Brain pericyte (primary cell): Measurements from ENCODE around the gene RIMBP2.

ENCODE experiments used
- DNase-seq: peaks from one replicate; pipeline ENCODE4 v3.0.0-alpha.2; 2012; ENCODE audit warnings: low read depth, low spot score

The RIMBP2 gene

GRCh38 chr12:130444986-130445385, 271.1 kb downstream of the RIMBP2 start:
- DNase-seq, result no peak

DNA sequence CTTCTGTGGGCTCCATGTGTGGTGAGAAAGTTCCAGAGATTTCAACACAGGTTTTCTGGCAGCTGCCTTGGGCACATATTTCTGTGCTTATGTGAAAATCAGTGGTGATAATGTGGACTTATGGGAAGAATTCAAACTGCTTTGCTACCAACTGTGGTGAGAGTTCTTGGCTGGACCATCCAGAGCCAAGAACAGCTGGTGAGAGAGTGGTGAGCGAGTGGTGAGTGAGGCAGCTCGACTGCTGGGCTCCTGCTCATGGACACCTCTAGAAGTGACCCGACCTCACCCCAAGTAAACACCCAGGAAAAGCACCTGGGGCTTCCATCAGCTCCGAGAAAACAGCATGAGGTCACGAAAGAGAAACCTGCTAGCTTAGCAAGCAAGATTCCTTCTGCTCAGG, 272.0 kb downstream of the RIMBP2 start:
- DNase-seq, result no peak

GRCh38 chr12:130441771-130442760, 274.0 kb downstream of the RIMBP2 start:
- DNase-seq, result no peak

DNA sequence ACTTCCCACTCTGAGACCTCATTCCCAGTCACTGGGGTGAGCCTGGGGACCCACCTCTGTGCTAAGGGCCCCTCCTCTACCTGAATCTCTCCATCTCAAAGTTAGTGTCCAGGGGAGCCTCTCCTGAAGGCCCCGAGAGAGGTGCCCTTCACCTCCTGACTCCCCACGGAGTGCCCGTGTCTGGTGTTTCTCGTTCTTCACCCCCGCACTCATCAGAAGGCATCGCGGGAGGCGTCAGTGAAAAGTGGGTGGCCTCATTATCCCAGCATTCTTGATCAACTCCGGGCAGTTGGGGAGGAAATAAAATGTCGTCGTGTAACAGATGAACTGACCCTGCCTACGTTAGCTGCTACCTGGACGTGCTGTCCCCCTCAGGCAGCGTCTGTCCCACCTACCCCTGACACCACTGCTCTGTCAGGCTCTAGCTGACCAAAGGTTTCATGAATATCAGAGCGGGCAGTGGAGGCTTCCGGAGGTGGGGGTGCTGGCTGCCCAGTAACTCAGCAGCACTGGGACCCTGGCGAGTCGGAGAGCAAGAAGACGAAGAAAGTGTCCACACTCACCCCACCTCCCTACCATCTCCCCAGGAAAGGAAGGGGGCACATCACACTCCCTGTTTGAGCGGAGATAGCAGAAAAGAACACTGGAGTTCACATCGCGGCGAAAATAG, 275.6 kb downstream of the RIMBP2 start:
- no peak for DNase-seq

DNA sequence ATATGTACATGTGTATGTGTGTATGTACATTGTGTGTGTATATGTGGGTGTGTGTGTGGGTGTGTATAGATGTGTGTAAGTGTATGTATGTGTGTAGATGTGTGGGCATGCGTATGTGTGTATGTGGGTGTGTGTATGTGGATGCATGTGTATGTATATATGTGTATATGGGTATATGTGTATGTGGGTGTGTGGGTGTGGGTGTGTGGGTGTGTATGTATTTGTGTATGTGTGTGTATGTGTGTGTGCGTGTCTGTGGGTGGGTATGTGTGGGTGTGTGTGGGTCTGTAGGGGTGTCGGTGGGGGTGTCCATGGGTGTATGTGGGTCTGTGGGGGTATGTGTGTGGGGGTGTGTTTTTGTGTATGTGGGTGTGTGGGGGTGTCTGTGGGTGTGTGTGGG, 276.8 kb downstream of the RIMBP2 start:
- DNase-seq, result no peak

- no peak for DNase-seq
These were observed 277.4 kb downstream of the RIMBP2 start for GRCh38 chr12:130438711-130439110.

DNA sequence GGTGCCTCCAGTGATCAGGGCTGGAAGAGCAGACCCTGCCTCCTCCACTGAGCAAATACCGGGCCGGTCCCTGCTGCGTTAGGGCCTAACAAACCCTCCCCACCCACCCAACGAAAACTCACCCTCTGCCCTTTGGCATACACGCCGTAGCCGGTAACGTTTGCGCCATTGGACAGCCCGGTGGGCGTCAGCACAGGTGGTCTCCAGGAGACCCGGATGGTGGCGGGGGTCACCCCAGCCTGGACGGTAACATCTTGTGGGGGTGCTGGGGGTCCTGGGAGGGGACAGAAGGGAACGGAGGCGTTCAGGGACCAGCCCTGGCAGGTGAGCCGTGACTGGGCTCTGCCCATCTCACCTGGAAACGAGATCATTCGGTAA, 277.9 kb downstream of the RIMBP2 start:
- DNase-seq, result no peak

DNA sequence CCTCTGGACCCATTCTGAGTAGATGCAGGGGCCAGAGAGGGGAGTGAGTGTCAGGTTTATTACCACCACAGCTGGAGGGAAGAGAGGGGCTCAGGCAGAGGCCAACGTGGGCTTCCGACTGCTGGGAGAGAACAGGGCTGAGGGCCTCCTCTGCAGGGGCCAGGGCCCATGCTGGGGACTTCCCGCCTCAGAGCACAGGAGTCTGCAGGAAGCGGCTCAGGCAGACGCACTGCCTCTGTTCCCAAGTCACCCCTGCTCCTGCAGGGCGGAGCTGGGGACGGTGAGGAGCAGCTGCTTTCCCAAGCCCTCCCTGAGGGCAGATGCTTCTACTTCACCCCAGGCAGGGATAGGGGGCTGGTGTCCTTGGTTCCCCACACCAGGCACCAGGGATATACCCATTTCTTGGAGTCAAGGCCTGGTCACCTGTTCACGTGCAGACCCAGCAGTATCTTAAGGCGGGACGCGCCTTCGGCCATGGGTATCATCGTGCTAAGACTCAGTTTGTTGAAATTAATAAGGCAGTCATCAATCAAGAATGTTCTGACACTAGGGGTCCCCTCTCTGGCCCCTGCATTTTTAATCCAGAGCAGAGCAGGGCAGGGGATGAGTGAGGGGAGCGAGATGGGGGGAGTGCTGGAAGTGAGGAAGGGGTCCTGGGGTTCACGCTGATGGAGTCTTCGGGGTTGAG, 278.4 kb downstream of the RIMBP2 start:
- no peak for DNase-seq

DNA sequence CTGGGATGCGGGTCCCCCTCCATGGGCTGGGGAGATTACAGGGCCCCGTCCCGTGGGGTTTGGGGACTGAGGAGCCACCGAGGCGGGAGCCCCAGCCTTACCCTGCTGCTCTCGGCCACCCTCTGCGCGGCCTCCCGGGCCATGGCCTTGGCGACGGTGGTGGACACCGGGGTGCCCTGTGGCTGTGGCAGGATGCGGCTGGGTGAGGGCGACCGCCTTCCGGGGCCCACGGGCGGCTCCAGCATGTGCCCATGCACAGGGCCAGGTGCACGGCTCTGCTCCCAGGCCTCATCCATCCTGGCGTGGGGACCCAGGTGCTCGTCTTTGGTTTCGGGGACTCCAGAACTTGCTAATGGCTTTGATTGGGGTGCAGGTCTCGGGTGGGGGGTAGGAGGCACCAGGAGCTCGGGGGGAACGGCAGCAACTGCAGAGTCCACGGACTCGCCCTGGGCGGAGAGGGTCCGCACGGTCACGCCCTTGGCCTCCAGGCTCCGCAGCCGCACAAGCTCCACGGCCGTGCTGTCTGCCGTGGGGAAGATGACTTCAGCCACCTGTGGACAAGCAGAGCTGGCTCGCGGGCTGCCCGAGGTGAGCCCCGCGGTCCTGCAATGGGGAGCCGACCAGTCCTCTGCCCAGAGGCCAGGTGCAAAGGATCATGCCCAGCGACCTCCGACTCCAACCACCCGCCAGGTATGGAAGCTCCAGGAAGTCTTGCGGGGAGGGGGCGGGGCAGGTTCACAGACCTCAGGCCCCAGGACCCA, 279.2 kb downstream of the RIMBP2 start:
- DNase-seq, result no peak

- no peak for DNase-seq
These were observed 280.3 kb downstream of the RIMBP2 start for GRCh38 chr12:130435826-130436225.

DNA sequence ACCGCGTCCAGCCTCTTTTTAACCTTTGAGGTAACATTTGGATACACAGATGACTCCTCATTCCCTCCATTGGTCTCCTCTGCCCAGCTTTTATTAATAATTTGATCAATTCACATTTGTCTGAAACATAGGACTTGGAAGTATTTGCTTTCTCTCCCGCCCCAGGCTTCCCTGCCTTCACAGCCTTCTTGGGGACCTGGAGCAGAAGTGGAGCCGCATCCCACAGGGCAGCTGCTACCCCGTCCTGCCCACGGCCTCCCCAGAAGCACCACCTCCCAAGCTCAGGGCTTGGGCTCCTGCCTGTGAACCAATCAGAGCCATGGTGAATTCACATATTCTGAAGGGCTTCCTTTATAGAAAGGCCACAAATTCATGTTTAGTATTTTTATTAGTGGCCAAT, 280.8 kb downstream of the RIMBP2 start:
- DNase-seq, result no peak

- DNase-seq, result no peak
These were observed 281.5 kb downstream of the RIMBP2 start for GRCh38 chr12:130434560-130434959.

GRCh38 chr12:130433834-130434233, 282.3 kb downstream of the RIMBP2 start:
- no peak for DNase-seq

DNA sequence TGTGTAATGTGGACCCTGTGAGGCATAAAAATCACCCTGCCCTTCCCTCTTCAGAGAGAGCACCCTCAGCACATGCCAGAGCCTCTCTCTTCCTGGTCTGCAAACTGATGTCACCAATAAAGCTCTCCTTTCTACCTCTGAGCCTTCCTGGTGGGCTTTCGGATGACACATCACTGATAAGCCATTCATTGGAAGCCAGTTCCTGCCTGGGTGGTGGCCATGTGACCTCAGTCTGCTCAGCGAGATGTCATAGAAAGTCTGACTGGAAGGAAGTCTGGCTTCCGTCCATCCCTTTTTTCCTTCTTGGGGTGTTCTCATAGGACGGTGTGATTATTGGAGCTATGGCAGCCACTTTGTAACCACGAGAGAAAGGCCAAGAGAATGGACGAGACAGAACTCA, 282.7 kb downstream of the RIMBP2 start:
- DNase-seq, result no peak

DNA sequence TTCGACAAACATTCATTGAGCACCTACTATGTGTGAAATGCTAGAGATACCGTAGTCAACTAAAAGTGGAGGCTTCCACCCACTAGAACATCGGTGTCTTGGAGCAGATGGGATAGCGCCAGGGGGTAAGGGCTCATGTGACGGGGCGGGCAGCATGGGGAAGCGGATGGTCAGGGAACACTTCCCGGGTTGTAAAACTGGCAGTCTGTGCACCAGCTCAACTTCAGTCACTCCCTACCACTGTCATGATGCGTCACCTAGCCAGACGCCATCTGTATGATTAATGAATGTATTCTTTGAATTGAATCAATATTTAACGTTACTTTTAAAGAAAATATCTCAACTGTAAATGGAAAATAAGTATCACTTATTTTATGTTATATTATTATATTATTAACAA, 284.9 kb downstream of the RIMBP2 start:
- no peak for DNase-seq

GRCh38 chr12:130429656-130430505, 286.2 kb downstream of the RIMBP2 start:
- DNase-seq, result no peak

DNA sequence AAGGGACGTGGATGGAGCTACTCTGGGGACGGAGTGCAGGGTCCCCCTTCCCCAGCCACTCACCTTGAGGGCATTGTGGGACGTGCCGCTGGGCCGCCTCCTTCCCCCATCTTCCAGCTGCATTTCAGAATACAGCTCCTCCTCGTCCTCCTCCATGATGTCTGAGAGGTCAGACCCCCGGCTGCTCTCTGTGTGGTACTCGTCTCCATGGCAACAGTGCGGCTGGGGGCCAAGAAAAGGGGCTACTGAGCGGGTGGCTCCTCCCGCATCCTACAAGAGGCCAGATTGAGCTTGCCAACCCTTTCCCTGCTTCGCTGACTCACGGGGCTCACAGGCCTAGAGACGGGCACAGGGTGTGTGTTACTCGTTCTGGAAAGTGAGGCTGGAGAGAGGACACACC, 288.0 kb downstream of the RIMBP2 start:
- no peak for DNase-seq

GRCh38 chr12:130427381-130427887, 288.7 kb downstream of the RIMBP2 start:
- DNase-seq, result no peak

DNA sequence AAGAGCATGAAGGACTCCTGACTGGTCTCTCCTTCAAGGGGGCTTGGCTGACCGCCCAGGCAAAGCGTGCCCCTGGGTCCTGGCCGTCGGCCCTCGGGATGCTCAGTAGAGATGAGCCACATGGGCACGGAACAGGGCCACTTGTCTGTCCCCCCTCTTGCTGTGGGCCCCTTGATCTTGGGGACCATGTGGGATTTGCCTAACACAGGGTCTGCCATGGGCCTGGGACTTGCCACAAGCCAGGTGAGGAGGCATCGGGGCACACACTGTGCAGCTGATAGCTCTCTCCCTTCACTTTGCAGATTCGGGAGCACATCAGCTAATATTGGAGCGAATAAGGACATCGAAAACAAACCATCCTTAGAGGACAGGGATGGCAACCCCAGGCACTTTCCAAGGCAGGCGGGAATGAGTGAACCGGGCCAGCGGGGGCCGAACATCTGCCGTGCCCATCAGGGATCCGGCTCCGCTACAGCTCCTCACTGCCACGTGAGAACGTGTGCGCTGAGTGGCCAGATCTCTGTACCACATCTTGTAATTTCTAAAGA, 290.3 kb downstream of the RIMBP2 start:
- no peak for DNase-seq
